ENCODE measurements around the gene RERE.

Gene RERE

GRCh38 chr1:8651236-8651890, 166.1 kb downstream of the RERE start:
- TF ChIP-seq EP300 (IDR thresholded peaks at IDR 0.05; ENCODE audit: borderline replicate concordance): no peak
- no peak for TF ChIP-seq CEBPB (IDR thresholded peaks at IDR 0.05)
- TF ChIP-seq ZBTB7A (IDR thresholded peaks at IDR 0.05; ENCODE audit: low read depth): no peak
- no peak for TF ChIP-seq FOXM1 (IDR thresholded peaks at IDR 0.05; ENCODE audit: borderline replicate concordance, low read depth)

GRCh38 chr1:8649875-8650274, 167.6 kb downstream of the RERE start:
- TF ChIP-seq RAD21 (IDR thresholded peaks at IDR 0.05; ENCODE audit: low read depth) (no peak), EP300 (IDR thresholded peaks at IDR 0.05; ENCODE audit: borderline replicate concordance) (no peak), YY1 (IDR thresholded peaks at IDR 0.05; ENCODE audit: low read depth) (no peak), FOXM1 (IDR thresholded peaks at IDR 0.05; ENCODE audit: borderline replicate concordance, low read depth) (no peak), CREB1 (IDR thresholded peaks at IDR 0.05; ENCODE audit: low read depth) (no peak), NFIC (IDR thresholded peaks at IDR 0.05) (no peak), TCF12 (IDR thresholded peaks at IDR 0.05; ENCODE audit: low read depth) (no peak), TEAD4 (IDR thresholded peaks at IDR 0.05) (no peak), ZBTB7A (IDR thresholded peaks at IDR 0.05; ENCODE audit: low read depth) (no peak), USF1 (IDR thresholded peaks at IDR 0.05) (no peak), CEBPB (IDR thresholded peaks at IDR 0.05) (no peak), EGR1 (IDR thresholded peaks at IDR 0.05) (no peak), TAF1 (IDR thresholded peaks at IDR 0.05; ENCODE audit: low read depth) (no peak), REST (IDR thresholded peaks at IDR 0.05; ENCODE audit: low read depth) (no peak), MAX (IDR thresholded peaks at IDR 0.05) (no peak)

- no peak for TF ChIP-seq MAX (IDR thresholded peaks at IDR 0.05)
Measured at GRCh38 chr1:8649027-8649426, 168.4 kb downstream of the RERE start.

GRCh38 chr1:8646996-8647395, 170.4 kb downstream of the RERE start:
- no peak for TF ChIP-seq TEAD4 (IDR thresholded peaks at IDR 0.05)
- no peak for TF ChIP-seq YY1 (IDR thresholded peaks at IDR 0.05; ENCODE audit: low read depth)
- TF ChIP-seq MAX (IDR thresholded peaks at IDR 0.05): no peak
- TF ChIP-seq EGR1 (IDR thresholded peaks at IDR 0.05): no peak
- no peak for TF ChIP-seq RAD21 (IDR thresholded peaks at IDR 0.05; ENCODE audit: low read depth)
- no peak for TF ChIP-seq ZBTB7A (IDR thresholded peaks at IDR 0.05; ENCODE audit: low read depth)

GRCh38 chr1:8646189-8646588, 171.3 kb downstream of the RERE start:
- TF ChIP-seq EP300 (IDR thresholded peaks at IDR 0.05; ENCODE audit: borderline replicate concordance) (no peak), TEAD4 (IDR thresholded peaks at IDR 0.05) (no peak), CEBPB (IDR thresholded peaks at IDR 0.05) (no peak), ZBTB7A (IDR thresholded peaks at IDR 0.05; ENCODE audit: low read depth) (no peak), EGR1 (IDR thresholded peaks at IDR 0.05) (no peak)

- TF ChIP-seq USF1 (IDR thresholded peaks at IDR 0.05) (no peak), REST (IDR thresholded peaks at IDR 0.05; ENCODE audit: low read depth) (no peak), FOXM1 (IDR thresholded peaks at IDR 0.05; ENCODE audit: borderline replicate concordance, low read depth) (no peak), RAD21 (IDR thresholded peaks at IDR 0.05; ENCODE audit: low read depth) (no peak), TAF1 (IDR thresholded peaks at IDR 0.05; ENCODE audit: low read depth) (no peak), NFIC (IDR thresholded peaks at IDR 0.05) (no peak), TCF12 (IDR thresholded peaks at IDR 0.05; ENCODE audit: low read depth) (no peak), YY1 (IDR thresholded peaks at IDR 0.05; ENCODE audit: low read depth) (no peak), EP300 (IDR thresholded peaks at IDR 0.05; ENCODE audit: borderline replicate concordance) (no peak), CREB1 (IDR thresholded peaks at IDR 0.05; ENCODE audit: low read depth) (no peak), MAX (IDR thresholded peaks at IDR 0.05) (no peak), CEBPB (IDR thresholded peaks at IDR 0.05) (no peak), ZBTB7A (IDR thresholded peaks at IDR 0.05; ENCODE audit: low read depth) (no peak)
Measured at GRCh38 chr1:8643542-8644536, 173.6 kb downstream of the RERE start.

All from Ishikawa (cell line).